Gastrocnemius medialis (tissue), 4 donors: ENCODE data around the gene MTURN. TPM values are rescaled to one million over a fixed set of nuclear protein-coding genes. Genes with fewer than 3 reads are reported as not detected.

Source experiments
- ATAC-seq, 2 donors: fragments of 150-250 bp; one replicate each; pipeline ENCODE4 v1.9.1; 2016
- DNase-seq, 2 donors: peaks; one replicate each; pipeline ENCODE4 v3.0.0-alpha.2; 2019
- H3K27ac ChIP-seq, 4 donors: fragments of 200-600 bp; sonication (generic); 1 replicate in 1 of 4; 2 replicates in 3 of 4; pipeline ENCODE4 v1.5.1; 2016 to 2018; ENCODE audit warnings: mild to moderate bottlenecking in 2 of 4, moderate library complexity in 1 of 4
- H3K27me3 ChIP-seq, 3 donors: fragments of 200-600 bp; sonication (generic) in 2 of 3; 1 replicate in 1 of 3; 2 replicates in 2 of 3; pipeline versions ENCODE4 v1.5.1 to v1.6.0; 2016 to 2019; ENCODE audit warnings: mild to moderate bottlenecking in 1 of 3, moderate library complexity in 1 of 3
- H3K36me3 ChIP-seq, 2 donors: fragments of 200-600 bp; sonication (generic) in 1 of 2; one replicate each; pipeline ENCODE4 v1.5.1; 2017 to 2018
- H3K4me1 ChIP-seq, 2 donors: fragments of 200-600 bp; sonication (generic) in 1 of 2; one replicate each; pipeline ENCODE4 v1.5.1; 2016 to 2017; ENCODE audit warnings: mild to moderate bottlenecking in 2 of 2
- H3K4me3 ChIP-seq, 4 donors: fragments of 200-600 bp; sonication (generic) in 3 of 4; 1 replicate in 1 of 4; 2 replicates in 3 of 4; pipeline ENCODE4 v1.5.1; 2016 to 2019; ENCODE audit warnings: mild to moderate bottlenecking in 2 of 4
- H3K9me3 ChIP-seq, 3 donors: fragments of 200-600 bp; sonication (generic) in 2 of 3; 1 replicate in 1 of 3; 2 replicates in 2 of 3; pipeline ENCODE4 v1.5.1; 2016 to 2019
- CTCF ChIP-seq, 5 experiments: fragments of 450-650 bp in 3 of 5; fragments of 200-600 bp in 2 of 5; sonication (generic) in 2 of 5; IDR thresholded peaks in 4 of 5; conservative IDR thresholded peaks in 1 of 5; 1 replicate in 4 of 5; 2 replicates in 1 of 5; pipeline ENCODE4 v1.5.1; 2016 to 2019; ENCODE audit warnings: antibody characterized with exemption in 5 of 5, mild to moderate bottlenecking in 3 of 5, moderate library complexity in 3 of 5
- POLR2A ChIP-seq, 2 donors: fragments of 450-650 bp; IDR thresholded peaks; one replicate each; pipeline ENCODE4 v1.6.1; 2017; ENCODE audit warnings: antibody characterized with exemption in 2 of 2, mild to moderate bottlenecking in 2 of 2, moderate library complexity in 2 of 2
- in situ Hi-C, 4 donors: fragments of 200-750 bp; cut with MboI; loops; one replicate each; pipeline versions ENCODE4 v1.15.0 to v1.8.0; 2017; ENCODE audit warnings: low sequenced_read_pairs in 4 of 4
- intact Hi-C: fragments of 100-400 bp; cut with DNase I; formaldehyde crosslinking; loops from one replicate; pipeline ENCODE4 v1.15.1; 2023; ENCODE audit warnings: low total_unique reads
- total RNA-seq, 4 donors: library from RNA; depleted of rRNA; stranded (reverse); fragments of >200 nt; gene quantifications; one replicate each; pipeline versions ENCODE4 v1.1.0 to v1.2.3, GENCODE V29; 2016

Gene MTURN
- total RNA-seq, 4 donors from 2014 or later = 32.9 to 81.9 (median 44.7) TPM

- no peak for ATAC-seq
- peaks cover 60 to 67% of the 10 kb centered on the region in 2 donors for H3K4me1 ChIP-seq
- H3K36me3 ChIP-seq = no peaks in the 10 kb centered on the region
- H3K27me3 ChIP-seq = no peaks in the 10 kb centered on the region
- DNase-seq = no peak
- TF ChIP-seq CTCF (IDR thresholded peaks at IDR 0.05 in 4 of 5, conservative IDR thresholded peaks at IDR 0.05 in 1 of 5) (no peak), POLR2A (IDR thresholded peaks at IDR 0.05) (no peak)
- H3K9me3 ChIP-seq = no peaks in the 10 kb centered on the region
- no peak overlapping the region for H3K4me3 ChIP-seq
- in situ Hi-C loops (no loop called here), intact Hi-C loops (no loop called here)
- peak overlapping the region; percentile 83 to 88 (median 86) for H3K27ac ChIP-seq
Measured at GRCh38 chr7:30175180-30175579, 40.4 kb downstream of the MTURN start.

GRCh38 chr7:30175636-30176147, 40.9 kb downstream of the MTURN start:
- H3K4me1 ChIP-seq = peaks cover 55 to 68% of the 10 kb centered on the region in 2 donors
- no peak overlapping the region for H3K4me3 ChIP-seq
- no peak for TF ChIP-seq CTCF (IDR thresholded peaks at IDR 0.05 in 4 of 5, conservative IDR thresholded peaks at IDR 0.05 in 1 of 5)
- no peak for TF ChIP-seq POLR2A (IDR thresholded peaks at IDR 0.05)
- in situ Hi-C loops (no loop called here), intact Hi-C loops (no loop called here)
- H3K9me3 ChIP-seq = no peaks in the 10 kb centered on the region
- ATAC-seq = no peak
- no peak for DNase-seq
- H3K36me3 ChIP-seq = no peaks in the 10 kb centered on the region
- H3K27ac ChIP-seq = peak overlapping the region in 3 of 4 donors; percentile 83 to 88 (median 83)
- no peaks in the 10 kb centered on the region for H3K27me3 ChIP-seq

- TF ChIP-seq CTCF (IDR thresholded peaks at IDR 0.05 in 4 of 5, conservative IDR thresholded peaks at IDR 0.05 in 1 of 5) = no peak
- no peak for TF ChIP-seq POLR2A (IDR thresholded peaks at IDR 0.05)
- intact Hi-C loops (no loop called here), in situ Hi-C loops (no loop called here)
- Histone ChIP-seq H3K36me3 (no peaks in the 10 kb centered on the region), H3K27me3 (no peaks in the 10 kb centered on the region), H3K27ac (peak overlapping the region; percentile 11 to 83 (median 29)), H3K9me3 (no peaks in the 10 kb centered on the region), H3K4me3 (no peak overlapping the region), H3K4me1 (peaks cover 59 to 77% of the 10 kb centered on the region in 2 donors)
- no peak for ATAC-seq
- DNase-seq = no peak
Measured at GRCh38 chr7:30176463-30177109, 41.8 kb downstream of the MTURN start.

- ATAC-seq (no peak), DNase-seq (no peak)
- H3K36me3 ChIP-seq = no peaks in the 10 kb centered on the region
- H3K27ac ChIP-seq = peak overlapping the region; percentile 6 to 83 (median 20)
- no peaks in the 10 kb centered on the region for H3K27me3 ChIP-seq
- no peaks in the 10 kb centered on the region for H3K9me3 ChIP-seq
- no peak overlapping the region for H3K4me3 ChIP-seq
- in situ Hi-C loops (no loop called here), intact Hi-C loops (no loop called here)
- H3K4me1 ChIP-seq = peaks cover 62 to 79% of the 10 kb centered on the region in 2 donors
- TF ChIP-seq POLR2A (IDR thresholded peaks at IDR 0.05) (no peak), CTCF (IDR thresholded peaks at IDR 0.05 in 4 of 5, conservative IDR thresholded peaks at IDR 0.05 in 1 of 5) (no peak)
Measured at GRCh38 chr7:30177186-30177585, 42.4 kb downstream of the MTURN start.
